NB4 (cell line): ENCODE results near the gene C4orf50.

Experiments
- DNase-seq: peaks from one replicate; pipeline ENCODE4 v3.0.0; 2010; ENCODE audit warnings: low read depth
- H3K4me3 ChIP-seq: one replicate; pipeline ENCODE4 v1.5.1; 2011; ENCODE audit warnings: mild to moderate bottlenecking, low read depth, low read length, moderate library complexity
- MYC ChIP-seq: IDR thresholded peaks from 2 replicates; pipeline ENCODE4 v1.6.1; 2011; ENCODE audit warnings: low read depth, low read length
- POLR2A ChIP-seq: IDR thresholded peaks from 2 replicates; pipeline ENCODE4 v1.6.1; 2011; ENCODE audit warnings: mild to moderate bottlenecking; ENCODE audit not compliant: insufficient read length; ENCODE audit errors: extremely low read depth
- TF ChIP-seq, protein P1 (sequence below): IDR thresholded peaks from 2 replicates; pipeline ENCODE4 v1.6.1; 2011; ENCODE audit warnings: low read depth, low read length
- TF ChIP-seq, protein P2 (sequence below): IDR thresholded peaks from one replicate; pipeline ENCODE4 v1.5.1; 2012; ENCODE audit warnings: low read depth, low read length

Gene C4orf50

DNA sequence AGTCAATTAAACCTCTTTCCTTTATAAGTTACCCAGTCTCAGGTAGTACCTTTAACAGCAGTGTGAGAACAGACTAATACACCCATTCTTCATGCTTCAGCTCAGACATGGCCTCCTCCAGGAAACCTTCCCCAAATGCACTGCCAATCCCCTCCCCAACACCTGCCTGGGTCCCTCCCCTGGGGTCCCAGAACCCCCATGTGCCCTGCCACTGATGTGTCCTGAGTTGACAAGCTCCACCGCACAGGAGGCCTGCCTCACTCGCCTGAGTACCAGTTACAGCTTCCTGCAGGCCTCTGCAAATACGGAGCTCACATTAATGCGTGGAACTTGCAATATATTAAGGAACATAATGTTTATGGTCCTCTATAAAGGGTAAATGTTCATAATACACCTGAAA lies 90.5 kb downstream of the C4orf50 start:
- H3K4me3 ChIP-seq: no peak overlapping the region
- no peak for DNase-seq
- TF ChIP-seq, protein P1, sequence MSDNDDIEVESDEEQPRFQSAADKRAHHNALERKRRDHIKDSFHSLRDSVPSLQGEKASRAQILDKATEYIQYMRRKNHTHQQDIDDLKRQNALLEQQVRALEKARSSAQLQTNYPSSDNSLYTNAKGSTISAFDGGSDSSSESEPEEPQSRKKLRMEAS: no peak
- no peak for TF ChIP-seq MYC

DNA sequence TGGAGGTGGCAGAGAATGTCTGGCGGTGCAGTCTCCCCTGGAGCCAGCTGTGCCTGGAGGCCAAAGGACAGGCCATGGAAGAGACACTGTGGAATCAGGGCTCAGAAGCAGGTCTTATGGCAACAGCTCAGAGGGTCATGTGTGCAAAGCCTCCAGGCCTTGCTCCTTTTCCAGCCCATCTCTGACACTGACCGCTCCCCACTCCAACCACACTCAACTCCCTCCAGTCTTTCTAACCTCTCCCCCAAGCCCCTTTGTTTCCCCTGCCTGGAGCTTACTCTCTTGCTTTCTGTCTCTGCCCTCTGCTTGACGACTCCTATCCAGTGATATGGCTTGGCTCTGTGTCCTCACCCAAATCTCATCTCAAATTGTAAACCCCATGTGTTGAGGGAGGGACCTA lies 91.1 kb downstream of the C4orf50 start:
- H3K4me3 ChIP-seq: no peak overlapping the region

DNA sequence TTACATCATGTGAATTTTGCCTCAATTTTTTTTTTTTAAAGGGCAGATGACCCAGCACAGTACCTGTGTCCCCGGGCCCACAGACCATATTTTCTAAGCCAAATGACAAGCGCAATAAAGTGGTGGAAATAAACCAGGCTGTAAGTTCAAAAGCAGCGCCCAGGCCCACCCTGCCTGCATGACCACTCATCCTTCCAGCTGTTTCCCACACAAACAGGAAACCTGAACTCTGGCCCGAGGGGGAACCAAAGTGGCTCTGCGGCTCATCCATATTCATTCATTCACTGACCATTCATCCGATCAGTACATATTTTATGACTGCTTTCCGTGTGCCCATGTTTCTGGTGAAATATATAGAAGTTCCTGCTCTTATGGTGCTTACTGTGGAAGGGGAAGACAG lies 91.6 kb downstream of the C4orf50 start:
- TF ChIP-seq POLR2A (no peak), MYC (no peak)
- TF ChIP-seq, protein P1: no peak
- TF ChIP-seq, protein P2, sequence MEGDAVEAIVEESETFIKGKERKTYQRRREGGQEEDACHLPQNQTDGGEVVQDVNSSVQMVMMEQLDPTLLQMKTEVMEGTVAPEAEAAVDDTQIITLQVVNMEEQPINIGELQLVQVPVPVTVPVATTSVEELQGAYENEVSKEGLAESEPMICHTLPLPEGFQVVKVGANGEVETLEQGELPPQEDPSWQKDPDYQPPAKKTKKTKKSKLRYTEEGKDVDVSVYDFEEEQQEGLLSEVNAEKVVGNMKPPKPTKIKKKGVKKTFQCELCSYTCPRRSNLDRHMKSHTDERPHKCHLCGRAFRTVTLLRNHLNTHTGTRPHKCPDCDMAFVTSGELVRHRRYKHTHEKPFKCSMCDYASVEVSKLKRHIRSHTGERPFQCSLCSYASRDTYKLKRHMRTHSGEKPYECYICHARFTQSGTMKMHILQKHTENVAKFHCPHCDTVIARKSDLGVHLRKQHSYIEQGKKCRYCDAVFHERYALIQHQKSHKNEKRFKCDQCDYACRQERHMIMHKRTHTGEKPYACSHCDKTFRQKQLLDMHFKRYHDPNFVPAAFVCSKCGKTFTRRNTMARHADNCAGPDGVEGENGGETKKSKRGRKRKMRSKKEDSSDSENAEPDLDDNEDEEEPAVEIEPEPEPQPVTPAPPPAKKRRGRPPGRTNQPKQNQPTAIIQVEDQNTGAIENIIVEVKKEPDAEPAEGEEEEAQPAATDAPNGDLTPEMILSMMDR: no peak

More for the DNA sequence above, 91.1 kb downstream of the C4orf50 start:
- TF ChIP-seq MYC (no peak), POLR2A (no peak)
- TF ChIP-seq, protein P1: no peak
- TF ChIP-seq, protein P2: no peak
- no peak for DNase-seq

DNA sequence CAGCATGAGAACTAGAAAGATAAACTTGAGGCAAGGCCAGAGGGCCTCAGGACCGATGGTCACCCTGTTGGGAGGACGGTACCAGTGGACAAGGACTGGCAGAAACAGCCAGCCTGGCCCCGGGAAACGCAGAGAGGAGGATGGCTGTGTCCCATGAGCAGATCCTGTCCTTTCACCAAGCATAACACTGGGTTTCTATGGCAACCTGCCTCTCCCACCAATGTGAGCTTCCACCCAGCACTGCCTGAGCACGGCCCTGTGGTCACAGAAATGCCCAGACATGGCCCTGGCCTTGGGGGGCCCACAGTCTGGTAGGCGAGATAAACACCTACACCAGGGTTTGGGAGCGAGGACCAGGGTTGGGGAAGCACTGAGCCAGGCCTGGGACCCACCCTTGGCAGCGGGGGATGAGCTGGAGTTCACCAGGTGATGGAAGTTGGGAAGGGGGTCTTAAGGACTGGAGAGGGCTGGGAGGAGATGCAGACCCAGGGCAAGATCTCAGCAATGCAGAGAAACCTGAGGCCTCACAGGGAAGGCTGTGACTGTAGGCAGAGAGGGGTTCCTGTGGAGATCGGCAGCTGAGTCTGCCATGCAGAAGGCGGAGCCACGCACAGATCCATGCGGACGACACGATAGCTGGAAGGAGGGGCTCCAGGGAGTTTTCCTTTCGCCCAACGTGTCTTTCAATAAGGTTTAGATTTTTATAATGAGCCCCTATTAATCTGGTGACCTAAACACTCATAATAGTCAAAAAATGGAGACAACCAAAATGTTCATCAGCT lies 92.6 kb downstream of the C4orf50 start:
- no peak for TF ChIP-seq POLR2A
- TF ChIP-seq, protein P1: no peak
- TF ChIP-seq, protein P2: no peak
- no peak for TF ChIP-seq MYC
- no peak for DNase-seq
- H3K4me3 ChIP-seq: no peak overlapping the region

More for the DNA sequence above, 91.6 kb downstream of the C4orf50 start:
- no peak for DNase-seq
- no peak overlapping the region for H3K4me3 ChIP-seq

DNA sequence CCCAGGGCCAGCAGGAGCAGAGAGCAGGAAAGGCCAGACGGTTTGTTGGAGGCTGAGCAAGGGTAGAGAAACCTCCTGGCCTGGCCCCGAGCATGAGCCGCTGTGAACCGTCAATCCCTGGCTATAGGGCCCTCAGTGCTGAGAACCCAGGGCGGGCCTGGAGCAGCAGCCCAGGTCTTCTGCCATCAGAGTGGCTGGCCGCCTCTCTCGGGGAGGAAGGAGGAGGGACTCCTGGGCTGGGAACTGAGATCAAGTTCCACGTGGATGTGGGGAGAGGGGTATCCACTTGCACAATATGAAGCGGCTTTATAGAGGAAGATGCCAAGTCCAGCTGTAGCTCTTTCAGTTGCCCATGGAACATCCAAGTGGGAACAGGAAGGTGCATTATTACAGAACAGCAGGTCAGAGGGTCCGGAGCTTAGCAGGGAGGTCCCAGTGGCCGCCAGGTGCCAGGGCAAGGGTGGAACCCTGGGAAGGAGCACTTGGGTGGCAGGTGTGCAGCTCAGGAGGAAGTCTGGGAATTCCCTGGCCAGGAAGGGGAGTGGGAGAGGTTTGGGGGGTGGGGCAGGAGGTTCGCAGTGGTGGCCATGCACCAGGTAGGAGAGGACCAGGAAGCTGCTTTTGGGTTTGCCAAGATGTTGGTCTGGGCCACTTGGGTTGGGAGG lies 93.6 kb downstream of the C4orf50 start:
- TF ChIP-seq POLR2A (no peak), MYC (no peak)
- TF ChIP-seq, protein P1: no peak
- TF ChIP-seq, protein P2: no peak
- no peak overlapping the region for H3K4me3 ChIP-seq
- DNase-seq: no peak

DNA sequence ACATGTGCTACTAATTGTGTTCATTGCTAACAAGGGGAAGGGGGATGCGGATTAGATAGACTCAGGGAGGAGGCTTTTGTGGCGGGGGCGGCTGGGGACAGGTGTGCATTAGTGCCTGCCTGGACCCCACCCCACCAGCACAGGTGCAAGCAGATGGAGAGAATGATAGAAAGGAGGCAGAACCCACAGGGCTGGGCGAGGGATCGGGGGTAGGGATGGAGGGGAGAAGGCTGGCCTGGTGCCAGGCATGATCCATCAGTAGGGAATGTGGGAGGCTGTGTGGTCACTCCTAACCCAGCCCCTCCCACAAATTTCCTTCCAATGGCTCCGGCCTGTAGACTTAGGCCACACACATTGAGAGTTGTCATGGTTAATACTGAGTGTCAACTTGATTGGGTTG lies 94.9 kb downstream of the C4orf50 start:
- TF ChIP-seq POLR2A (no peak), MYC (no peak)
- TF ChIP-seq, protein P2: no peak
- TF ChIP-seq, protein P1: no peak
- DNase-seq: no peak
- H3K4me3 ChIP-seq: no peak overlapping the region
